ENCODE measurements around the gene VANGL2.

VANGL2 gene

DNA sequence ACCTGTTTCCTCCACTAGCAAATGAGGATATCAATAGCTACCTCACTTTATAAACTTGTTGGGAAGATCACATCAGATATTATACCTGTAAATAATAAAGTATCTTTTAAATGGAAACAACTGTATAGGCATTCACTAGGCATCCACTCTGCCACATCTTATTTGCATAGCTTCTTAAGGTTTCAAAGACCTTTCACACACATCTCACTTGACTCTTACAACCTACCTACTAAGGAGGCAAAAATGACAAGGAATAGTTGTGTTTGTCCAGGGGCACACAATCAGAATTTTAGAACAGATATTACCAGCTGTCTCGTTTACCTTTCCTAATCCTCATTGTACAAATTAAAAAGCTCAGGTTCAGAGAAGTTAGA is 51.5 kb downstream of the VANGL2 start:
- H3K4me3 ChIP-seq (replicated peaks; ENCODE audit: insufficient read depth, low read length), result no peak overlapping the region
- TF ChIP-seq SPI1 (IDR thresholded peaks at IDR 0.05; ENCODE audit: borderline replicate concordance, low read depth) (no peak), POLR2AphosphoS5 (IDR thresholded peaks at IDR 0.05; ENCODE audit: low read depth) (no peak)
- TF ChIP-seq, protein P1, sequence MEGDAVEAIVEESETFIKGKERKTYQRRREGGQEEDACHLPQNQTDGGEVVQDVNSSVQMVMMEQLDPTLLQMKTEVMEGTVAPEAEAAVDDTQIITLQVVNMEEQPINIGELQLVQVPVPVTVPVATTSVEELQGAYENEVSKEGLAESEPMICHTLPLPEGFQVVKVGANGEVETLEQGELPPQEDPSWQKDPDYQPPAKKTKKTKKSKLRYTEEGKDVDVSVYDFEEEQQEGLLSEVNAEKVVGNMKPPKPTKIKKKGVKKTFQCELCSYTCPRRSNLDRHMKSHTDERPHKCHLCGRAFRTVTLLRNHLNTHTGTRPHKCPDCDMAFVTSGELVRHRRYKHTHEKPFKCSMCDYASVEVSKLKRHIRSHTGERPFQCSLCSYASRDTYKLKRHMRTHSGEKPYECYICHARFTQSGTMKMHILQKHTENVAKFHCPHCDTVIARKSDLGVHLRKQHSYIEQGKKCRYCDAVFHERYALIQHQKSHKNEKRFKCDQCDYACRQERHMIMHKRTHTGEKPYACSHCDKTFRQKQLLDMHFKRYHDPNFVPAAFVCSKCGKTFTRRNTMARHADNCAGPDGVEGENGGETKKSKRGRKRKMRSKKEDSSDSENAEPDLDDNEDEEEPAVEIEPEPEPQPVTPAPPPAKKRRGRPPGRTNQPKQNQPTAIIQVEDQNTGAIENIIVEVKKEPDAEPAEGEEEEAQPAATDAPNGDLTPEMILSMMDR (IDR thresholded peaks at IDR 0.05; ENCODE audit: insufficient read depth, low read length), result no peak
- TF ChIP-seq, protein P2, sequence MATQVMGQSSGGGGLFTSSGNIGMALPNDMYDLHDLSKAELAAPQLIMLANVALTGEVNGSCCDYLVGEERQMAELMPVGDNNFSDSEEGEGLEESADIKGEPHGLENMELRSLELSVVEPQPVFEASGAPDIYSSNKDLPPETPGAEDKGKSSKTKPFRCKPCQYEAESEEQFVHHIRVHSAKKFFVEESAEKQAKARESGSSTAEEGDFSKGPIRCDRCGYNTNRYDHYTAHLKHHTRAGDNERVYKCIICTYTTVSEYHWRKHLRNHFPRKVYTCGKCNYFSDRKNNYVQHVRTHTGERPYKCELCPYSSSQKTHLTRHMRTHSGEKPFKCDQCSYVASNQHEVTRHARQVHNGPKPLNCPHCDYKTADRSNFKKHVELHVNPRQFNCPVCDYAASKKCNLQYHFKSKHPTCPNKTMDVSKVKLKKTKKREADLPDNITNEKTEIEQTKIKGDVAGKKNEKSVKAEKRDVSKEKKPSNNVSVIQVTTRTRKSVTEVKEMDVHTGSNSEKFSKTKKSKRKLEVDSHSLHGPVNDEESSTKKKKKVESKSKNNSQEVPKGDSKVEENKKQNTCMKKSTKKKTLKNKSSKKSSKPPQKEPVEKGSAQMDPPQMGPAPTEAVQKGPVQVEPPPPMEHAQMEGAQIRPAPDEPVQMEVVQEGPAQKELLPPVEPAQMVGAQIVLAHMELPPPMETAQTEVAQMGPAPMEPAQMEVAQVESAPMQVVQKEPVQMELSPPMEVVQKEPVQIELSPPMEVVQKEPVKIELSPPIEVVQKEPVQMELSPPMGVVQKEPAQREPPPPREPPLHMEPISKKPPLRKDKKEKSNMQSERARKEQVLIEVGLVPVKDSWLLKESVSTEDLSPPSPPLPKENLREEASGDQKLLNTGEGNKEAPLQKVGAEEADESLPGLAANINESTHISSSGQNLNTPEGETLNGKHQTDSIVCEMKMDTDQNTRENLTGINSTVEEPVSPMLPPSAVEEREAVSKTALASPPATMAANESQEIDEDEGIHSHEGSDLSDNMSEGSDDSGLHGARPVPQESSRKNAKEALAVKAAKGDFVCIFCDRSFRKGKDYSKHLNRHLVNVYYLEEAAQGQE (IDR thresholded peaks at IDR 0.05; ENCODE audit: insufficient replicate concordance, low read depth), result no peak
- no peak overlapping the region for H3K27ac ChIP-seq (replicated peaks)
- DNase-seq (ENCODE audit: low read depth in 1 of 2, low spot score in 1 of 2), result no peak
- no peaks in the 10 kb centered on the region for H3K27me3 ChIP-seq (ENCODE audit: insufficient read depth, poor library complexity, severe bottlenecking)

DNA sequence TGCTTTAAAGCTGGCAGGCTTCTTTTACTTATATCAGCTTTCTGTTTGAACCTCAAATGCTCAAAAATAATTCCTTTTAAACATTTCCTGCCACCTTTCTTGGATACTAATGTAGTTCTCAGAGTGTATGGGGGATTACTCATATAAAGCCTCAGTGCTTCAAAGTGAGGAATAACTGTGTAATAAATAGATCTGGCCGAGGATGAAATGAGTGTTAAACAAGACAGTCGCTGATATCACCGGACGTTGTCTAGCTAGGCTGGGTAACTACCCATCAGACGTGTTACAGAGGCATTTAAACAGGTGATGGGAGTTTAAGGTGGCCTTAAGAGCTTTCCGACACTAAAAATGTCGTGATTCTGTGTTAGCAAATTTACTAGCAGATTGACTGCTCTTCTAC is 53.1 kb downstream of the VANGL2 start:
- no peaks in the 10 kb centered on the region for H3K27me3 ChIP-seq (ENCODE audit: insufficient read depth, poor library complexity, severe bottlenecking)
- no peak overlapping the region for H3K27ac ChIP-seq (replicated peaks)
- no peak overlapping the region for H3K4me3 ChIP-seq (replicated peaks; ENCODE audit: insufficient read depth, low read length)
- TF ChIP-seq, protein P1 (IDR thresholded peaks at IDR 0.05; ENCODE audit: insufficient read depth, low read length), result no peak
- TF ChIP-seq SPI1 (IDR thresholded peaks at IDR 0.05; ENCODE audit: borderline replicate concordance, low read depth), result no peak
- TF ChIP-seq, protein P2 (IDR thresholded peaks at IDR 0.05; ENCODE audit: insufficient replicate concordance, low read depth), result no peak
- DNase-seq (ENCODE audit: low read depth in 1 of 2, low spot score in 1 of 2), result no peak

DNA sequence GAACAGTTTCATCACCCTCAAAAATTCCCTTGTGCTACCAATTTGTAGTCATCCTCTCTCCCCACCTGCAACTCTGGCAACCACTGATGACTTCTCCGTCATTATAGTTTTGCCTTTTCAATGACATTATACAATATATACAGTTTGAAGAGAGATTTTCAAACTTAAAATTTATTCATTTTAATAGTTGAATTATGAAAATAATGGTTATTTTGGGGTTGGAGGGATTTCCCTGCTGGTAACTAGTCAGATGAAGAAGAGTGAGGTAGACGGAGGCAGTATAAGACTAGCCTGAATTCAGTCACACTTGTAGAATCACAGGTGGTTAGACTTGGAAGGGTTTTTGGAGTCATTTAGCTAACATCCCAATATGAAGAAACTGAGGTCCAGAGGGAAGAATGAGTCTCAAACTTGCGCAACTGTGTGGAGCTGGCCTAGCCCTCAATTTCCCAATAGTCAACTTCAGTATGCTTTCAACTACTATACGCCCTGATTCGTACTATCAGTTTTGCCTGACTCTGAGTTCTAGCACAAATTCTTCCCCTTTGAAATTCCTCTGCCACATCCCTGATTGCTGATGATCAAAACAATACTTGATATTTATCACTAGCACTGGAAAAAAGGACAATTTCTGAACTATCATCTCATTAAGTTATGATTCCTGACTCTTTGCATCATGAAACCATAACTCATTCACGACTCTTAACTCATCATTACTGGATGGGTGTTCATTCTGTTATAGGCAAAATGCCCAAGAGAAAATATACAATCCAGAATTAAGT is 54.2 kb downstream of the VANGL2 start:
- TF ChIP-seq, protein P1 (IDR thresholded peaks at IDR 0.05; ENCODE audit: insufficient read depth, low read length), result no peak
- TF ChIP-seq SPI1 (IDR thresholded peaks at IDR 0.05; ENCODE audit: borderline replicate concordance, low read depth) (no peak), GABPA (IDR thresholded peaks at IDR 0.05; ENCODE audit: low read depth) (no peak), POLR2AphosphoS5 (IDR thresholded peaks at IDR 0.05; ENCODE audit: low read depth) (no peak)
- TF ChIP-seq, protein P2 (IDR thresholded peaks at IDR 0.05; ENCODE audit: insufficient replicate concordance, low read depth), result no peak
- Histone ChIP-seq H3K27me3 (ENCODE audit: insufficient read depth, poor library complexity, severe bottlenecking) (no peaks in the 10 kb centered on the region), H3K27ac (replicated peaks) (no peak overlapping the region), H3K4me3 (replicated peaks; ENCODE audit: insufficient read depth, low read length) (no peak overlapping the region)
- DNase-seq (ENCODE audit: low read depth in 1 of 2, low spot score in 1 of 2), result no peak

All from HL-60 (cell line).